ENCODE data around the gene CTLA4. TPM values are rescaled to one million over a fixed set of nuclear protein-coding genes. Genes with fewer than 3 reads are reported as not detected.

Gene CTLA4
- total RNA-seq, 1 experiment from 2014 or later: not detected

GRCh38 chr2:203918264-203918663 is 50.7 kb downstream of the CTLA4 start:
- H3K79me2 ChIP-seq (ENCODE audit: low read length): no peaks in the 10 kb centered on the region
- no peaks in the 10 kb centered on the region for H3K4me1 ChIP-seq (ENCODE audit: insufficient read depth, low read length)
- ATAC-seq: no peak
- BruUV-seq (replicated peaks): no TSS peak
- DNase-seq: no peak
- H3K9ac ChIP-seq (ENCODE audit: low read length): no peak overlapping the region
- POLR2A ChIA-PET (ENCODE audit: unreplicated experiment): no interaction called here
- no peaks in the 10 kb centered on the region for H3K9me3 ChIP-seq (ENCODE audit: low read length)
- H3K36me3 ChIP-seq (ENCODE audit: low read depth, low read length): no peaks in the 10 kb centered on the region
- intact Hi-C loops (cut with micrococcal nuclease): no loop called here
- H3K27ac ChIP-seq (ENCODE audit: low read length): no peak overlapping the region
- H3K4me2 ChIP-seq (ENCODE audit: low read length): no peak overlapping the region
- TF ChIP-seq EZH2phosphoT487 (IDR thresholded peaks at IDR 0.05; ENCODE audit: borderline replicate concordance, low read length): no peak
- no peak for TF ChIP-seq CTCF (conservative IDR thresholded peaks at IDR 0.05; ENCODE audit: low read depth, low read length)
- no peak for TF ChIP-seq EZH2 (IDR thresholded peaks at IDR 0.05; ENCODE audit: low read length, unreplicated experiment)
- no peaks in the 10 kb centered on the region for H4K20me1 ChIP-seq (ENCODE audit: low read length)
- H3F3A ChIP-seq (ENCODE audit: low read length, unreplicated experiment): no peaks in the 10 kb centered on the region
- CTCF ChIA-PET: no interaction called here
- no peaks in the 10 kb centered on the region for H3K9me2 ChIP-seq (replicated peaks; ENCODE audit: low read length)
- H3K27me3 ChIP-seq (ENCODE audit: low read length): peaks cover 61% of the 10 kb centered on the region
- no peak overlapping the region for H2AFZ ChIP-seq (ENCODE audit: low read length)
- no peak overlapping the region for H3K4me3 ChIP-seq (ENCODE audit: low read length)

- H4K20me1 ChIP-seq (ENCODE audit: low read length): no peaks in the 10 kb centered on the region
- no peaks in the 10 kb centered on the region for H3K4me1 ChIP-seq (ENCODE audit: insufficient read depth, low read length)
- H3K79me2 ChIP-seq (ENCODE audit: low read length): no peaks in the 10 kb centered on the region
- no peak overlapping the region for H3K4me2 ChIP-seq (ENCODE audit: low read length)
- H3K4me3 ChIP-seq (ENCODE audit: low read length): no peak overlapping the region
- no TSS peak for BruUV-seq (replicated peaks)
- intact Hi-C loops (cut with micrococcal nuclease): no loop called here
- ChIA-PET POLR2A (ENCODE audit: unreplicated experiment) (no interaction called here), CTCF (no interaction called here)
- H3K9me3 ChIP-seq (ENCODE audit: low read length): no peaks in the 10 kb centered on the region
- no peaks in the 10 kb centered on the region for H3F3A ChIP-seq (ENCODE audit: low read length, unreplicated experiment)
- TF ChIP-seq EZH2phosphoT487 (IDR thresholded peaks at IDR 0.05; ENCODE audit: borderline replicate concordance, low read length) (no peak), CTCF (conservative IDR thresholded peaks at IDR 0.05; ENCODE audit: low read depth, low read length) (no peak), EZH2 (IDR thresholded peaks at IDR 0.05; ENCODE audit: low read length, unreplicated experiment) (no peak)
- DNase-seq (no peak), ATAC-seq (no peak)
- peaks cover 61% of the 10 kb centered on the region for H3K27me3 ChIP-seq (ENCODE audit: low read length)
- H3K9me2 ChIP-seq (replicated peaks; ENCODE audit: low read length): no peaks in the 10 kb centered on the region
- no peak overlapping the region for H3K27ac ChIP-seq (ENCODE audit: low read length)
- no peak overlapping the region for H2AFZ ChIP-seq (ENCODE audit: low read length)
- no peaks in the 10 kb centered on the region for H3K36me3 ChIP-seq (ENCODE audit: low read depth, low read length)
- H3K9ac ChIP-seq (ENCODE audit: low read length): no peak overlapping the region
These were observed 51.3 kb downstream of the CTLA4 start for GRCh38 chr2:203918839-203919238.

Other genes starting within 250 kb of the CTLA4 start
- not detected in 2 replicates for gene CD28, start 161.1 kb upstream of the CTLA4 start, total RNA-seq (2014; rRNA removed)
- gene ICOS, start 69.0 kb downstream of the CTLA4 start, total RNA-seq (2014; rRNA removed): not detected in 2 replicates